ENCODE results near the gene CCDC12. TPM values are rescaled to one million over a fixed set of nuclear protein-coding genes. Genes with fewer than 3 reads are reported as not detected.

Gene CCDC12
- polyA plus RNA-seq, 1 of the 3 experiments (the other 2 are of a cell fraction): 105 TPM

DNA sequence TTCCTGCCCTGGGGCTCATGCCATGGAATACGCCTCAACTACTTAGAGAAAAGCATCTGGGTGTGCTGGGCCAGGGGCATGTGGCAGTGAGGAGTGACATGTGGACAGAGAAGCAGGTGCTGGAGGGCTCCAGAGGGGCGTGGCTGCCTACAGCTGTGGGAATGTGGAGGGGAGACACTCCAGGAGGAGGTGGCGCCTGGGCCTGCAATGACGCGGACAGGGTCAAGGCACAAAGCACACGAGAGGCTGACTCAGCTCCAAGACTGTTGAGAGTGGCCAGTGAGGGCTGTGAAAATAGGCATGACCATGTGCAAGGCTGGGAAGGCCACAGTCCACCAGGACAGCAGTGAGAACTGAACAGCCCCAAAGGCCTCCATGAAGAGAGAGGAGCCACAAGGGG is 50.5 kb downstream of the CCDC12 start:
- Histone ChIP-seq H3K27me3 (ENCODE audit: insufficient read depth) (no peaks in the 10 kb centered on the region), H3K9ac (no peak overlapping the region), H3K9me3 (no peaks in the 10 kb centered on the region), H3K4me3 (ENCODE audit: low read depth in 2 of 2, low read length in 1 of 2) (no peak overlapping the region), H3K79me2 (ENCODE audit: insufficient read depth) (peaks cover 36% of the 10 kb centered on the region), H4K20me1 (ENCODE audit: insufficient read depth) (peaks cover 7% of the 10 kb centered on the region; the same call in 1 of the 2 replicates), H3K27ac (ENCODE audit: low read depth in 2 of 2, low read length in 1 of 2) (no peak overlapping the region), H2AFZ (ENCODE audit: low read depth) (no peak overlapping the region), H3K4me2 (no peak overlapping the region), H3F3A (replicated peaks; ENCODE audit: insufficient read depth) (no peaks in the 10 kb centered on the region), H3K4me1 (ENCODE audit: control insufficient read depth in 1 of 2, insufficient read depth in 2 of 2, low read depth in 1 of 2, low read length in 1 of 2) (peaks cover 7% of the 10 kb centered on the region in 2 experiments; a peak in 2 of 4 replicates), H3K36me3 (replicated peaks in 1 of 2; ENCODE audit: control insufficient read depth in 1 of 2, insufficient read depth in 2 of 2, low read length in 1 of 2) (peaks cover 46 to 64% of the 10 kb centered on the region in 2 experiments), H3K9me2 (no peaks in the 10 kb centered on the region)
- POLR2A ChIA-PET: no interaction called here
- 90% methylated on average over 2 of the region's 6 CpGs for WGBS (ENCODE audit: low lambda C conversion rate)
- CTCF ChIA-PET: interaction anchor here (1.1 to 4.2 kb wide), 3 partner anchors 73 to 915 kb away, joined by 3 to 18 read pairs (median 3); no protein-coding TSS in a partner anchor
- DNase-seq: no peak
- TF ChIP-seq, protein P1, sequence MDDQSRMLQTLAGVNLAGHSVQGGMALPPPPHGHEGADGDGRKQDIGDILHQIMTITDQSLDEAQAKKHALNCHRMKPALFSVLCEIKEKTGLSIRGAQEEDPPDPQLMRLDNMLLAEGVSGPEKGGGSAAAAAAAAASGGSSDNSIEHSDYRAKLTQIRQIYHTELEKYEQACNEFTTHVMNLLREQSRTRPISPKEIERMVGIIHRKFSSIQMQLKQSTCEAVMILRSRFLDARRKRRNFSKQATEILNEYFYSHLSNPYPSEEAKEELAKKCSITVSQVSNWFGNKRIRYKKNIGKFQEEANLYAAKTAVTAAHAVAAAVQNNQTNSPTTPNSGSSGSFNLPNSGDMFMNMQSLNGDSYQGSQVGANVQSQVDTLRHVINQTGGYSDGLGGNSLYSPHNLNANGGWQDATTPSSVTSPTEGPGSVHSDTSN (IDR thresholded peaks at IDR 0.05): no peak
- no peak for TF ChIP-seq CTCF (IDR thresholded peaks at IDR 0.05)
- TF ChIP-seq POLR2AphosphoS5 (IDR thresholded peaks at IDR 0.05; ENCODE audit: low read depth, low read length): no peak
- TF ChIP-seq JUND (IDR thresholded peaks at IDR 0.05): no peak
- no peak for TF ChIP-seq CHD2 (IDR thresholded peaks at IDR 0.05; ENCODE audit: low read length, partially characterized antibody)
- TF ChIP-seq, protein P2, sequence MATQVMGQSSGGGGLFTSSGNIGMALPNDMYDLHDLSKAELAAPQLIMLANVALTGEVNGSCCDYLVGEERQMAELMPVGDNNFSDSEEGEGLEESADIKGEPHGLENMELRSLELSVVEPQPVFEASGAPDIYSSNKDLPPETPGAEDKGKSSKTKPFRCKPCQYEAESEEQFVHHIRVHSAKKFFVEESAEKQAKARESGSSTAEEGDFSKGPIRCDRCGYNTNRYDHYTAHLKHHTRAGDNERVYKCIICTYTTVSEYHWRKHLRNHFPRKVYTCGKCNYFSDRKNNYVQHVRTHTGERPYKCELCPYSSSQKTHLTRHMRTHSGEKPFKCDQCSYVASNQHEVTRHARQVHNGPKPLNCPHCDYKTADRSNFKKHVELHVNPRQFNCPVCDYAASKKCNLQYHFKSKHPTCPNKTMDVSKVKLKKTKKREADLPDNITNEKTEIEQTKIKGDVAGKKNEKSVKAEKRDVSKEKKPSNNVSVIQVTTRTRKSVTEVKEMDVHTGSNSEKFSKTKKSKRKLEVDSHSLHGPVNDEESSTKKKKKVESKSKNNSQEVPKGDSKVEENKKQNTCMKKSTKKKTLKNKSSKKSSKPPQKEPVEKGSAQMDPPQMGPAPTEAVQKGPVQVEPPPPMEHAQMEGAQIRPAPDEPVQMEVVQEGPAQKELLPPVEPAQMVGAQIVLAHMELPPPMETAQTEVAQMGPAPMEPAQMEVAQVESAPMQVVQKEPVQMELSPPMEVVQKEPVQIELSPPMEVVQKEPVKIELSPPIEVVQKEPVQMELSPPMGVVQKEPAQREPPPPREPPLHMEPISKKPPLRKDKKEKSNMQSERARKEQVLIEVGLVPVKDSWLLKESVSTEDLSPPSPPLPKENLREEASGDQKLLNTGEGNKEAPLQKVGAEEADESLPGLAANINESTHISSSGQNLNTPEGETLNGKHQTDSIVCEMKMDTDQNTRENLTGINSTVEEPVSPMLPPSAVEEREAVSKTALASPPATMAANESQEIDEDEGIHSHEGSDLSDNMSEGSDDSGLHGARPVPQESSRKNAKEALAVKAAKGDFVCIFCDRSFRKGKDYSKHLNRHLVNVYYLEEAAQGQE (IDR thresholded peaks at IDR 0.05; ENCODE audit: low read depth, low read length): no peak

DNA sequence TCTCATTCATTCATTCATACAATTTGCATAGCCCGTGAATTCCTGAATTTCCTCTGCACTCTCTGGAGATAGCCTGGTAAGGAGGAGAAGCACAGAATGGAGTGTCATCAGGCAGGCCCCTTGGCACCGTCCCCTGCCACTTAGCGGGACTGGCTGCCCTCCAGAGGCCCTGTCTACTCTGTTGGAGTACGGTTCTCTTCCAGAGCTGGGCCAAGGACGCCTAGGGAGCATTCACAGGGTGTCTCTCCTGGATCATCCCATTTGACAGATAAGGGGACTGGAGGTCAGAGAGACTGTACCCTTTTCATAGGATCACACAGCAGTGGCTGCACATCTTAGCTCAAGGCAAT is 51.0 kb downstream of the CCDC12 start:
- no peaks in the 10 kb centered on the region for H3K27me3 ChIP-seq (ENCODE audit: insufficient read depth)
- H3K9me2 ChIP-seq: no peaks in the 10 kb centered on the region
- CTCF ChIA-PET: interaction anchor here (1.1 to 4.2 kb wide), 3 partner anchors 73 to 915 kb away, joined by 3 to 18 read pairs (median 3); no protein-coding TSS in a partner anchor
- POLR2A ChIA-PET: no interaction called here
- H3F3A ChIP-seq (replicated peaks; ENCODE audit: insufficient read depth): no peaks in the 10 kb centered on the region
- DNase-seq: no peak
- no peak overlapping the region for H3K4me2 ChIP-seq
- peaks cover 7% of the 10 kb centered on the region; the same call in 1 of the 2 replicates for H4K20me1 ChIP-seq (ENCODE audit: insufficient read depth)
- peaks cover 2% of the 10 kb centered on the region in 2 experiments; a peak in 2 of 4 replicates for H3K4me1 ChIP-seq (ENCODE audit: control insufficient read depth in 1 of 2, insufficient read depth in 2 of 2, low read depth in 1 of 2, low read length in 1 of 2)
- WGBS (ENCODE audit: low lambda C conversion rate): 84% methylated on average over 5 of the region's 5 CpGs
- H3K9ac ChIP-seq: no peak overlapping the region
- H3K27ac ChIP-seq (ENCODE audit: low read depth in 2 of 2, low read length in 1 of 2): no peak overlapping the region; a peak in 1 of 4 replicates
- H2AFZ ChIP-seq (ENCODE audit: low read depth): no peak overlapping the region
- no peak overlapping the region for H3K4me3 ChIP-seq (ENCODE audit: low read depth in 2 of 2, low read length in 1 of 2)
- TF ChIP-seq TEAD4 (IDR thresholded peaks at IDR 0.05; ENCODE audit: borderline replicate concordance, insufficient read depth): no peak
- no peak for TF ChIP-seq IRF3 (IDR thresholded peaks at IDR 0.05; ENCODE audit: low read depth, low read length)
- TF ChIP-seq NRF1 (IDR thresholded peaks at IDR 0.05; ENCODE audit: low read depth, low read length): no peak
- TF ChIP-seq MXI1 (IDR thresholded peaks at IDR 0.05; ENCODE audit: low read depth, low read length): no peak
- TF ChIP-seq MEF2A (IDR thresholded peaks at IDR 0.05; ENCODE audit: borderline replicate concordance, low read depth): no peak
- no peak for TF ChIP-seq POLR2AphosphoS5 (IDR thresholded peaks at IDR 0.05; ENCODE audit: low read depth, low read length)
- H3K79me2 ChIP-seq (ENCODE audit: insufficient read depth): peaks cover 31% of the 10 kb centered on the region; the same call in 1 of the 2 replicates
- H3K36me3 ChIP-seq (replicated peaks in 1 of 2; ENCODE audit: control insufficient read depth in 1 of 2, insufficient read depth in 2 of 2, low read length in 1 of 2): peaks cover 50 to 69% of the 10 kb centered on the region in 2 experiments
- H3K9me3 ChIP-seq: no peaks in the 10 kb centered on the region

All from SK-N-SH (cell line).